D341Med (cell line): ENCODE results near the gene IGFBP7.
"Not testable (repeated sequence)": the region's sequence is repeated elsewhere in the genome, so short reads cannot be mapped to it uniquely, and the experiment has no call there.

Experiments
- DNase-seq: peaks from one replicate; pipeline ENCODE4 v3.0.0; 2012; ENCODE audit warnings: low spot score

Gene IGFBP7

DNA sequence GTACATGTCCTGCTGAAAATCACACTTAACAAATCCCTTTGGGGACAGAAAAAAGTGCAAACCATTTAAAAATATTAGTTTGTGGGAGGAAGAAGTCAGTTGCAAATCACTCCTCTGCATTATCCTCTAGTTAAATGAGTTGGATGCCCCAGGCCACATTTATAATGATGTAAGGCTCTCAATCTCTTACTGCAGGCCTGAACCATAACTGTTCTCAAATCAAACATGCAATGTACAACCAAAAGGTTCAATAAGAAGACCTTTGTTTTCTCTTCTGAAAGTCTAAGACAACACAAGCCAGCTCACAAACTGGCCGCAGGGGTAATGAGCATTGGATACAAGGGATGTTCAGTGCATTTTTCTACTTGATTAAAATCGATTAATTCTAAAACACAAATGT is 39.7 kb downstream of the IGFBP7 start:
- DNase-seq = no peak

- DNase-seq = no peak
Observed at GRCh38 chr4:57068237-57068981, 41.8 kb downstream of the IGFBP7 start.

- no peak for DNase-seq
Observed at GRCh38 chr4:57065730-57066482, 44.3 kb downstream of the IGFBP7 start.

DNA sequence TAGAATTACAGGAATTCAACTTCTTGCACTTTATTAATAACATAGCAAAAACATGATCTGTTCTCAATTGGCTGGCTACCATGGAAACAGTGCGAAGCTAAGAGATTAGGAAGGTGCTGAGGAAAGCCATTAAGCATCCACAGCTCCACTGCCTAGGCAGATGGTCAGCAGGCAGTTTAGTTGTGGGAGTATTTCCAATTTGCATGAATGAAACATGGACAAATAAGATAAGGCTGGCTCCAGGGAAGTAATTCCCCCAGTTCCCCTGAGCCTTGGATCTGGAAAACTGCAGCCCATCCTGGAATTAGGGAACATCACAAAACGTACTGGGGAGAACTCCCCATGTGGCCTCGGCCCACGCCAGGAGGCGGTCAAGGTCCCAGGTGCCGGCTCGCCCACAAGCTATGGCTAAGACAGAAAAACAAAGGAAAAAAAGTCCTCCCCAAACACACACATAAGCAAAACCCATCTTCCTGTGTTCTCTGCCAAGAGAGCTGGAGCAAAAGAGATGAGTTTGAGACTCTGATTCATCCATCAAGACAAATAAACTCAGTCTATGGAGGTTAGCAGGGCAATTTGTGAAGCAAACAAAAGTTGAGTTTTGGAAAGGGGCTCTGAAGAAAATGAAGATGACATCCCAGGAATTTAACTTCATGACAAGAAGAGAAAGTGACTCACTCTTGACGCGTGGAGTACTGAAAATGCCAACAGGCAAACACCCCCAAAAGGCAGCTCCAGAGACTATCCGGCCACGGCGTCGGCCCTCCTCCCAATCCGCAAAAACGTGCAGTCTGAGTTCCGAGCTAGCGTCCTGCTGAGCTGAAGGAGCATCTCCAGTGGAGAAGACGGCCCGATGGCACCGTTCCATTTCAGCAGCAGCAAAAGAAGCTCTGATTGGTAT is 45.1 kb downstream of the IGFBP7 start:
- DNase-seq = no peak

DNA sequence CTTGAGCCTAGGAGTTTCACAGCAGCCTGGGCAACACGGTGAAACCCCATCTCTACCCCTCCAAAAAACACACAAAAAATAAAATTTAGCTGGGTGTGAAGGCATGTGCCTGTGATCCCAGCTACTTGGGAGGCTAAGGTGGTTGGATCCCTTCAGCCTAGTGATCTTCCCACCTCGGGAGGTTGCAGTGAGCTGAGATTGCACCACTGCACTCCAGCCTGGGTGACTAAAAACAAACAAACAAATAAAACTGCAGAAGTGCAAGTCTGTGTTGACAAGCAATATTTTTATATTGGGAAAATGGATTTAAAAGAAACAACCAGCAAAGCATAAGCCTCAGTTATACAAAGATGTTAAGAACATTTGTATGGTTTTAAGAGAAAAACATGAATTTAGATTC is 46.1 kb downstream of the IGFBP7 start:
- no peak for DNase-seq

GRCh38 chr4:57063518-57063917 is 46.7 kb downstream of the IGFBP7 start:
- DNase-seq = no peak

- DNase-seq = no peak
Observed at GRCh38 chr4:57061395-57061794, 48.8 kb downstream of the IGFBP7 start.

GRCh38 chr4:57060717-57061067 is 49.5 kb downstream of the IGFBP7 start:
- not testable (repeated sequence) for DNase-seq

GRCh38 chr4:57059890-57060716 is 50.1 kb downstream of the IGFBP7 start:
- DNase-seq = no peak

DNA sequence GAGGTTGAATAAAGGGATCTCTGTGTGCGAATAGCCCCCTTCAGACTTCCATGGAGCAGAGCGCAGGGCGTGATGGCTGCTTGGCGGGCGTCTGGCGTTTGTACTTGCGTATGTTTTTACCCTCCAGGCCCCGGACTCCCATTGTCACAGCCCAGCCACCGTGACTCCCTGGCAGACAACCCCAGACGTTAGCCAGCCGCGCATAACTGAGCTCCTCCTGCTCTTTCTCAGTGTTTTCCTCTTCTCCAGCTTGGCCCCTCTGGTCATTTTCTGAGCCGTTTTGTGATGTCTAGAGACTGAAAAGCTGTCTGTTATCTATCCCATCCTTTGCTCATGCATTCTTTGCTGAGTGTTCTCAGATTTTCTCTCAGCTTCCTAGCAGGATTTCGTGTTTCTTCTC is 54.3 kb downstream of the IGFBP7 start:
- DNase-seq = no peak

DNA sequence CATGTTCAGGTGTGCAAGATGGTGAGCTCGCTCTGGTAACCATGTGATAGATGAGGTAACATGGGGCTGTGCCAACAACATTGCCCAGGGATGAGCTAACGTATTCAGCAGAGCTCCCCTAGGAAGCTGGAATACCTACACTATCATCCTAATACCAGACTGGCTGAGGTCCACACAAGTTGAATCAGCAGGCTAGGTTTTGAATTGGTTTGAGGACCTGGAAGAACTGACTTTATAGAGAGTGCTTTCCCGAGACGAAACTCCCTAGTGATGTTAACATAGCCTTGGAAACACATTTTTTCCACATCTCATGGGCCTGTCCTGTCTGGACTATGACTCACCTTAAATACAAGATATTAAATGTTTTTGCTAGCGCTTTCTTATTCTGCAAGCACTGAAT is 56.7 kb downstream of the IGFBP7 start:
- no peak for DNase-seq

DNA sequence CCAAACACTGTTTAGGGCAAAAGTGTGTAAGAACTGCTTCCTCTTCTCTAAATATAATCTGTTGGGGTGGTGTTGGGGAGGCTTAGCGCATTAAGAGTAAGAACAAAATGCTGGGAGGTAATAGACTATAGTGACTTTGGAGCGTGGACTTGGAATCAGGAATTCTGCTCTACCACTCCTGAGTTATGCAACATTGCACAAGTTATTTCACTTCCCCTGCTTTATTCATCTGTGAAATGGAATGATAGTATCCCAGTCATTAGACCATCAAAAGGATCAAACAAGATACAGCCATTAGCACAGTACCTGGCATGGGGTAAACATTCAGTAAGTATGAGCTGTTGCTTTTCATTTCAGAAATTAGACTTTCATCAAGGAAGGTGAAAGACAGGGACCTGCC is 58.7 kb downstream of the IGFBP7 start:
- no peak for DNase-seq

DNA sequence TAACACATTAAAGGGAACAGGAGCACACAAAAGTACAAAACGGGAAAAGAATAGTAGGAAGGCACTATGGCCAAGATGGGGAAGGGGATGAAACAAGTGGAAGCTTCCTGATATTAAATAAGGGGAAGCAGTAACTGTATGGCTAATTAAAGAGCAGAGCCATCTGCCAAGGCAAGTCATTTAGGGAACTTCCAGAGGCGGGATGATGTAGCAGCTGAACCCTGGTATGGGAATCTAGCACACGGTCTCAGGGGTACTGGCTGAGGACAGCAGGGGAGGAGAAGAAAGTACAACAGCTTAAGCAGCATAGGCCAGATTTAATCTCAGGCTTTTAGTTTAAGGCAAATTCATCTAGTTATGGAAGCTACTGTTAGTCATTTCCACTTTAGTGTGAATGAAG is 59.1 kb downstream of the IGFBP7 start:
- no peak for DNase-seq

GRCh38 chr4:57048590-57049304 is 61.4 kb downstream of the IGFBP7 start:
- no peak for DNase-seq

- DNase-seq = not testable (repeated sequence)
Observed at GRCh38 chr4:57047046-57047445, 63.1 kb downstream of the IGFBP7 start.

DNA sequence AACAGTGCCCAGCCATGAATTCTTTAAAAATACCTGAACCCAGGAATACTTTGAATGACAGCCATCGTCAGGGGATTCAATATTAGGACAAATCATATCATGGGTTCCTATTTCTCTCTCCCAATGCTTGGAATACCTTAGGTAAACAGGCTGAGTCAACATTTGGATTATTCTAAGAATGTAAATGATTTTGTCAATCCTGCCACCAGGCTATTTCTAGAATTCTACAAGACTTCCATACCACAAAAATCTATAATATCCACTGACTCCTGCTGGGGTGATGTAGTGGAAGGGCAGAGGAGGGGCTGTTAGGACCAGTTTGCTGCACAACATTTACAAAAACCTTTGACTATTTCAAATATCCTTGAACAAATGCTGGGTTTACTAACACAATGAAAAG is 65.2 kb downstream of the IGFBP7 start:
- DNase-seq = no peak

GRCh38 chr4:57044279-57044678 is 65.9 kb downstream of the IGFBP7 start:
- no peak for DNase-seq

GRCh38 chr4:57043347-57044251 is 66.6 kb downstream of the IGFBP7 start:
- DNase-seq = no peak

GRCh38 chr4:57042711-57043169 is 67.4 kb downstream of the IGFBP7 start:
- DNase-seq = no peak

- no peak for DNase-seq
Observed at GRCh38 chr4:57041020-57041419, 69.2 kb downstream of the IGFBP7 start.
